Thyroid gland (tissue), 4 donors: Measurements from ENCODE around the gene CACNG5.

ENCODE experiments used
- POLR2A ChIP-seq, 2 donors: fragments of 450-650 bp; IDR thresholded peaks; one replicate each; pipeline ENCODE4 v1.6.1; 2017; ENCODE audit warnings: antibody characterized with exemption in 2 of 2, mild to moderate bottlenecking in 2 of 2, moderate library complexity in 1 of 2
- TF ChIP-seq, protein P1 (sequence below), 6 experiments: fragments of 200-600 bp in 3 of 6; fragments of 450-650 bp in 3 of 6; sonication (generic) in 3 of 6; IDR thresholded peaks; one replicate each; pipeline ENCODE4 v1.5.1; 2016 to 2019; ENCODE audit warnings: antibody characterized with exemption in 6 of 6, mild to moderate bottlenecking in 2 of 6, inconsistent platforms in 1 of 6, moderate library complexity in 1 of 6

DNA sequence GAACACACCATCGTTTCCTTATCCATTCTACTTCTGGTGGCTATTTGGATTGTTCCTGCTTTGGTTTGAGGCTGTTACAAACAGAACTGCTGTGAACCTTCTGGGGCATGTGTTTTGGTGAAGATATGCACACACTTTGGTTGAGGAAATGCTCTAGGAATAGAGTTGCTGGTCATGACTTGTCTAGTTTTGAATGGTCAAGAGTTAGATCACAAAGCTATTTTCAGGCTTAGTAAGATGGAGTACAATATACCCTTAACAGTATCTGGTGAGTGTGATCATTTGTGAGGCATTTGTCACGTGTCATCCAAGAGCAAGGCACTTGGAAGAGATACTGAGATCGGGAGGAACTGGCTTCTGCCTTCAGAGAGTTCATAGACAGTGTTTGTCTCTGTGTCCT, 47.0 kb upstream of the CACNG5 start:
- TF ChIP-seq, protein P1, sequence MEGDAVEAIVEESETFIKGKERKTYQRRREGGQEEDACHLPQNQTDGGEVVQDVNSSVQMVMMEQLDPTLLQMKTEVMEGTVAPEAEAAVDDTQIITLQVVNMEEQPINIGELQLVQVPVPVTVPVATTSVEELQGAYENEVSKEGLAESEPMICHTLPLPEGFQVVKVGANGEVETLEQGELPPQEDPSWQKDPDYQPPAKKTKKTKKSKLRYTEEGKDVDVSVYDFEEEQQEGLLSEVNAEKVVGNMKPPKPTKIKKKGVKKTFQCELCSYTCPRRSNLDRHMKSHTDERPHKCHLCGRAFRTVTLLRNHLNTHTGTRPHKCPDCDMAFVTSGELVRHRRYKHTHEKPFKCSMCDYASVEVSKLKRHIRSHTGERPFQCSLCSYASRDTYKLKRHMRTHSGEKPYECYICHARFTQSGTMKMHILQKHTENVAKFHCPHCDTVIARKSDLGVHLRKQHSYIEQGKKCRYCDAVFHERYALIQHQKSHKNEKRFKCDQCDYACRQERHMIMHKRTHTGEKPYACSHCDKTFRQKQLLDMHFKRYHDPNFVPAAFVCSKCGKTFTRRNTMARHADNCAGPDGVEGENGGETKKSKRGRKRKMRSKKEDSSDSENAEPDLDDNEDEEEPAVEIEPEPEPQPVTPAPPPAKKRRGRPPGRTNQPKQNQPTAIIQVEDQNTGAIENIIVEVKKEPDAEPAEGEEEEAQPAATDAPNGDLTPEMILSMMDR (IDR thresholded peaks at IDR 0.05), result no peak
- TF ChIP-seq POLR2A (IDR thresholded peaks at IDR 0.05), result no peak
